Stimulated activated naive CD4-positive, alpha-beta T cell treated with Interleukin-2 at 50 U/mL for 16 hours (primary cell): ENCODE measurements around the gene LRRC42.

ENCODE experiments used
- DNase-seq: peaks from one replicate; lab custom pipeline; 2025; lab: John Stamatoyannopoulos, UW

LRRC42 gene

GRCh38 chr1:53942127-53942957 lies 3.8 kb upstream of the LRRC42 start:
- no peak for DNase-seq

DNA sequence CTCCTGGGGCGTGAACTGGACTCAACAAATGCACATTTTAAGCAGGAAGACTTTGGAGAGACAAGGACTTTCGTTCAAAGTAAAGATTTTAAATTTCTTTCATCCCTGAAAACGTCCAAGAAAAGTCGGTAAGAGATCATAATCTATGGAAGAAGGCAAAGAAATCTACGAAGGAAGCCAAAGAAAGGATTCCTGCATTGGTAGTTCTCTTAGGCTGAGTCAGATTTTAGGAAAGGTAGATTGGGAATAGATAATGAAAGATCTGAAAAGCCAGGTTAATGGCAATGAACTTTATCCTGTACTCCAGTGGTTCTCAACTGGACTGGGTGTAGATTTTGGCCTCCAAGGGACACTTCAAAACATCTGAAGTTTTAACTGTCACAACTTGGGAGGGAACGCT lies 3.1 kb upstream of the LRRC42 start:
- DNase-seq = no peak

GRCh38 chr1:53943490-53944043 lies 2.6 kb upstream of the LRRC42 start:
- DNase-seq = no peak

DNA sequence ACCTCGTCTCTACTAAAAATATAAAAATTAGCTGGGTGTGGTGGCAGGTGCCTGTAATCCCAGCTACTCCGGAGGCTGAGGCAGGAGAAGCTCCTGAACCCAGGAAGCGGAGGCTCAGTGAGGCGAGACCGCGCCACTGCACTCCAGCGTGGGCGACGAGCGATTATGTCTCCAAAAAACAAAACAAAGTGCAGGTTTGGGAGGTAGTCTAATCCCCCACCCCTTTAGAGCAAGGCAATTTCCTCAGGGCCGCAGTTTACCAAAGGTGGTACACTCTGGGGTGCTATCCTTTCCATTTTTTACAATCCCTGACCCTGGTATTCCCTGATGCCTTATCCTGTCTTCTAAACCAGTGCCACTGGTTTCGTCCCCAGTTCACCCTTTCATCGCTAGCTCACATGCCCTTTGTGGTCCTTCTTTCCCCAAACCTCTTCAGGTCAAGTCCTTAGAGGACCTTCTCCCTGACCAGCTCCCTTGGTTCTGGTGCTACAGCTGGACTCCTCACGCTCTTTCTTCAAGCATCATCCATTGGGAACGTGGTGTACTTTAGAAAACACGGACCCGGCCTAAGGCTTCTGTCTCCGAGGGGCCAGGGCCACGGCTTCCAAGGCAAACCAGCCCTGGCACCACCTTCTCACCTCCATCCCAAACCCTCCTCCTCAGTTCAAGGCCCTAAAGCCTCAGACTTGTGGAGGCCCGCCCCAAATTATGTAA lies 1.5 kb upstream of the LRRC42 start:
- no peak for DNase-seq

DNA sequence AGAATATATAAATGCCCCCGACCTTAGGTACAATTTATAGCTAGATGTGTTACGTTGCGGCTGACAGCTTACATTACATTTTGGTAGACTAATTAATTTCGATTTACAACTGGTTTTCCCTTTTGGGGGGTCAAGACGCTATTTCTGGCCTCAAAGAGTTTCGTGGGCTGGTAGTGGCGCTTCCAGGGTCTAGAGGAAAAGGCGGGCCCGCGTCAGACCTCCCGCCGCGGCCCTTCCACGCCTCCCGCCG lies 1.0 kb upstream of the LRRC42 start:
- no peak for DNase-seq

- peak; percentile 100 for DNase-seq
Observed at GRCh38 chr1:53945433-53946251, 508 bp upstream of the LRRC42 start, which contains the start of gene IFT25. Gene IFT25 (minus strand): TSS chr1:53945699. CDS start chr1:53940082, 5,617 bp downstream.

- DNase-seq = no peak
Observed at GRCh38 chr1:53947172-53947907, 1.2 kb downstream of the LRRC42 start.

DNA sequence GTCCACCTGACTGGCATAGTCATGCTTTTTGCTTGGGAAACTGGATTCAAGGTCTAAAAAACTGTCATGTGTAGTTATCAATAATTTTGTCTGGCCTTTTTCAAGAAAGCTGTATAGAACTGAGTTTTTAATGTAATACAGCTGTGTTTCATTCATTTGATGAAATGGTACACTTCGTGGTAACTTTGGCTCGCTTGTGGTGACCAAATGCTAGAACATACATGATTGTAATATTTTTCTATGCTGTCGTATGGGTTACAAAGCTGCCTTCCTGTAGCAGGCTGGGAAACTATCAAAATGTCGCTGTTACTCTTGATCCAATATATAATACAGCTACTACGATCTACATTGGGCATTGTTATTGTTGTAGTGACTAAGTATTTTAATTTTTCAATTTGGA lies 2.1 kb downstream of the LRRC42 start:
- no peak for DNase-seq

DNA sequence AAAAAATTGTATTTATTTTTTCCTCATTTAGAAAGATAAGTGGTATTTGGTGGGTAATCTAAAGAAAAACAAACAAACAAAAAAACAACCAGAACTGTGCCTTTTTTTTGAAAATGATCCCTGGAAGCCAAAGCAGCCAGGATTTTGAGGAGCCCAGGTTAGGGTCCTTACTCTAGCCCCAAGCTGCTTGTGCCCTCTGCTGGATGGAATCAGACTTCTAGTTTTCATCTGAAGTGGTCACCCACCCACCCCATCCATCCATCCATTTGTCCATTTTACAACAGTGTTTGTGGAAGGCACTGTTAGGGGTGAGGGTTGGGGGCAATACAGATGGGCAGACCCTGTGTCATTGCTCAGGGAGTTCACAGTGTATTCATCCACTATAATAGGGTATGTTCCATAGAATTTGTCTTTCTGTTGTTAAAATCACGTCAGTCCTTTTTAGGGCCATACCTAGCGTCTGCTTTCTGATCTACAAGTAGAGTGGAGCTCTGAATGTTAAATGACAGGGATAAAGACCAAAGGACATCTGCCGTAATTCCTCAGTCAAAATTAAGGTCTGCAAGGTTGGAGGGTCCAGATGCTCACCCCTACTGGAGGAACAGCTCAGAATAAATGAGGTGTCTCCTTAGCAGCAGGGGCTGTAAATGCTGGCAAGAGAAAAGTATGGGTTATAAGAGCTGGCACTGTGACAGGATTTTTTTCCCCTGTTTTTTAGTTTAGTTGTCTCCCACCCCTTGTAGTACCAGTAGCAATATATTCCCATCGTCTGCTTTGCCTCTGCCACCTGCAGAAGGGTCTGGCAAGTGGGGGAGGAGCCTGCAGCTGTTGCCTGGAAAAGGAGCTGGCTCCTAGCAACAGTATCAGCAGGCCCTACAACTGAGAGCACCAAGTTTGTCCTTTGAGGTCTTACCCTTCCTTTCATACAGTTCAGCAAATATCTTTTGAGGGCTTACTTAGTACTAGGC lies 3.2 kb downstream of the LRRC42 start:
- no peak for DNase-seq

- DNase-seq = no peak
Observed at GRCh38 chr1:53951697-53952096, 5.5 kb downstream of the LRRC42 start.

DNA sequence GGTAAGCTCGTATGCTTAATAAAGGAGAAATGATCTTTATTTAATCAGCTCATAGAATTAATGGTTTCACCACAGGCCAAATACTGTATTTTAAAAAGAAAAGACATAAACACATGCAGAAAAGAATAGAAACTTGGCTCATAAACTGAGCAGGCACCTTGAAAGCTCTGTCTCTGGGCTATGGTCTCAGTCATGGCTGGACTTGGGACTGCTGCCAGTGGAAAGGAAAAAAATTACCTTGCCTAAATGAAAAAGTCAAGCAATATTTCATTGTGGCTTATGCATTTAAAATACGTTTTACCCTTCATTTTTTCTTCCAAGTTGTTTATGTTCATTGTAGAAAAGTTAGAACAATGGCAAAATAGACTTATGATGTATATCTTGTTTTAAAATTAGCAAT lies 8.0 kb downstream of the LRRC42 start:
- no peak for DNase-seq

DNA sequence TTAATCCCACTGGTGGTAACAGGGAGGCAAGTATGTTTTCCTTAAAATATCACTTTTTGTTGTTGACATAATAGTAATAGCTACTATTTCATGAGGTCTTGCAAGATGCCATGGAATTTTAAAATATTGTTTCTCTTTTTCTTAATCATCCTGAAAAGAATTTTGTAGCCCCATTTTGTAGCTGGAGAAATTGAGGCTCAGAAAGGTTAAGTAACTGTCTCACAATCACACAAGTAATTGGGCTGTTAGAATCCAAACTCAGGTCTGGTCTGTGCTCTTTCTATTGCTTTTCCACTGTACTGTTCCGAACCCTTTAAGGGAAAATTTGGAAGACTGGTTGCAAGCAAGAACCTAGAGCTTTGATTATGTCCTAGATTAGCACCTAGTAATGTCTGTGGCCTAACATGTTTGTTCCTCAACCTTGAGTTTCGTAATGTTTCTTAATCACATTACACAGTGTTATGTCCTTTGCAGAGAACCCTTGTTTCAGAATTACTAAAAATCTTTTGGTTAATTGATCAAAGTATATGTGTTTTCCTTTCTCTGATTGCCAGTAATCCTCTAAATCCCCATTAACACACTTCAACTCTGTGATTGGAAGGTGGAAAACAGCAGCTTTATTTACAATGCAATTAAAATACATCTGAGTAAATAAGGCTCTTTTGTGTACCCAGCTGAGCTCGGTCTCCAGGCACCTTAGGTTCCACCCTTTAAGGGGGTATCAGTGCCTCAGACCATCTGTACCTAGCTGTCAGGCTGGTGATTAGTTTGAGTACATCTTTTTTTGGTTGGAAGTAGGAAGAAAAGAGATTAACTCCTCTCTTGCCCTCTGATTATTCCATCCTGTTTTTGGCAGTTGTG lies 10.4 kb downstream of the LRRC42 start:
- DNase-seq = no peak

GRCh38 chr1:53957194-53957818 lies 11.2 kb downstream of the LRRC42 start:
- no peak for DNase-seq

- DNase-seq = no peak
Observed at GRCh38 chr1:53959664-53960250, 13.6 kb downstream of the LRRC42 start.

DNA sequence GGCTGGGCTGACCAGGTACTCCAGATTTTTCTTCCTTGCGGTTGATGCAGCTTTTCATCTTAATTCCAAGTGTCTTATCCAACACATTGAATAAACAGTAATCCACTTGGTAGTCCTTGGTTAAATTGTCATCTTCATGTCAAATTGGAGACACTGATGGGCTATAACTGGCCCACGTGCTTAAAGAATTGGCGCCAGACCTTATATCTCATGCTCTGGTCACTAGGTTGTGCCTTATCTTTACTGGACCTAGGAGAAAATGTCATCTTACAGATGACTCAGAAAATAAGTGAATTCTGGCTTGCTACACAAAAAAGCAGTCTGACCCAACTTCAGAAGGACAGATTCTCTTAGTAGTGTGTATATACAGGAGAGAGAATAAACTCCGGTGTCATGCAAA lies 16.2 kb downstream of the LRRC42 start:
- no peak for DNase-seq

GRCh38 chr1:53963460-53963859 lies 17.3 kb downstream of the LRRC42 start:
- no peak for DNase-seq

GRCh38 chr1:53964109-53964508 lies 18.0 kb downstream of the LRRC42 start:
- DNase-seq = no peak

DNA sequence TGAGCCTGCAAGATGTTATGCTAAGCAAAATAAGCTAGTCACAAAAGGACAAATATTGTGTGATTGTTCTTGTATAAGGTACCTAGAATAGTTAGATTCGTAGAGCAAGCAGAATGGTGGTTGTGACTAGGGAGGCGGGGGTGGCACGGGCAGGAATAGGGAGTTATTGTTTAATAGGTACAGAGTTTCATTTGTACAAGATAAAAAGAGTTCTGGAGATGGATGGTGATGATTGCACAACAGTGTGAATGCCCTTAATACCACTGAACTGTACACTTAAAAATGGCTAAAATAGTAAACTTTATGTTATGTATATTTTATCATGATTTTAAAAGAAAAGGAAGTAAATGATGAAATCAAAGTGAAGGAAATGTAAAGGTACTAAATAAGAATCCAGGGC lies 20.6 kb downstream of the LRRC42 start:
- DNase-seq = no peak
